Embryonic facial prominence (tissue), 1 donor: ENCODE results near the gene FAM83B.
"Not testable (repeated sequence)": the region's sequence is repeated elsewhere in the genome, so short reads cannot be mapped to it uniquely, and the experiment has no call there.

ENCODE experiments used
- DNase-seq: peaks from one replicate; pipeline ENCODE4 v3.0.0-alpha.2; 2016; ENCODE audit errors: extremely low spot score

FAM83B gene

GRCh38 chr6:54846243-54846856 is at the start of gene FAM83B:
Gene FAM83B (plus strand): TSS chr6:54846771. CDS start chr6:54870247, 23,476 bp downstream.
- DNase-seq = no peak

- not testable (repeated sequence) for DNase-seq
Measured at GRCh38 chr6:54796918-54797317, 49.7 kb upstream of the FAM83B start.

- no peak for DNase-seq
Measured at GRCh38 chr6:54800050-54800600, 46.4 kb upstream of the FAM83B start.

GRCh38 chr6:54801244-54801643 is 45.3 kb upstream of the FAM83B start:
- no peak for DNase-seq

- no peak for DNase-seq
Measured at GRCh38 chr6:54801669-54802068, 44.9 kb upstream of the FAM83B start.

- no peak for DNase-seq
Measured at GRCh38 chr6:54802775-54803634, 43.6 kb upstream of the FAM83B start.

- no peak for DNase-seq
Measured at GRCh38 chr6:54805077-54805476, 41.5 kb upstream of the FAM83B start.

GRCh38 chr6:54810147-54810546 is 36.4 kb upstream of the FAM83B start:
- no peak for DNase-seq

GRCh38 chr6:54813892-54814291 is 32.7 kb upstream of the FAM83B start:
- DNase-seq = no peak

- DNase-seq = no peak
Measured at GRCh38 chr6:54817236-54817635, 29.3 kb upstream of the FAM83B start.

GRCh38 chr6:54817834-54818233 is 28.7 kb upstream of the FAM83B start:
- no peak for DNase-seq

- not testable (repeated sequence) for DNase-seq
Measured at GRCh38 chr6:54824225-54824624, 22.3 kb upstream of the FAM83B start.

GRCh38 chr6:54827010-54827409 is 19.6 kb upstream of the FAM83B start:
- DNase-seq = no peak

GRCh38 chr6:54830216-54830615 is 16.4 kb upstream of the FAM83B start:
- no peak for DNase-seq

- DNase-seq = no peak
Measured at GRCh38 chr6:54835176-54835575, 11.4 kb upstream of the FAM83B start.

GRCh38 chr6:54846857-54847674 is 495 bp downstream of the FAM83B start:
- no peak for DNase-seq

- DNase-seq = no peak
Measured at GRCh38 chr6:54847799-54848597, 1.4 kb downstream of the FAM83B start.

GRCh38 chr6:54850114-54850513 is 3.5 kb downstream of the FAM83B start:
- no peak for DNase-seq

GRCh38 chr6:54856129-54856528 is 9.6 kb downstream of the FAM83B start:
- no peak for DNase-seq

GRCh38 chr6:54860132-54860531 is 13.6 kb downstream of the FAM83B start:
- DNase-seq = no peak

GRCh38 chr6:54860739-54861138 is 14.2 kb downstream of the FAM83B start:
- DNase-seq = no peak
